ENCODE results near the gene GRWD1. TPM values are rescaled to one million over a fixed set of nuclear protein-coding genes. Genes with fewer than 3 reads are reported as not detected.

The GRWD1 gene
- total and polyA plus RNA-seq, 2 donors (not counting 1 experiment from before 2014, with no cell fraction given), result 10.6 to 40.7 TPM

GRCh38 chr19:48478339-48479256, 32.8 kb downstream of the GRWD1 start:
- Mint-ChIP-seq H3K27me3 (no peaks in the 10 kb centered on the region), H3K27ac (no peak overlapping the region), H3K4me1 (peaks cover 16% of the 10 kb centered on the region), H3K9me3 (ENCODE audit: insufficient read depth) (no peaks in the 10 kb centered on the region), H3K4me3 (no peak overlapping the region)
- Histone ChIP-seq H4K20me1 (ENCODE audit: control insufficient read depth, insufficient read depth, low read length, poor library complexity, severe bottlenecking) (no peaks in the 10 kb centered on the region), H3K9ac (ENCODE audit: low read length) (no peak overlapping the region), H3K9me3 (ENCODE audit: control extremely low read depth in 1 of 3, control insufficient read depth in 2 of 3, insufficient read depth in 1 of 3, low read length in 2 of 3) (peaks cover 0 to 4% (median 0%) of the 10 kb centered on the region in 3 donors), H3K4me3 (ENCODE audit: control extremely low read depth in 1 of 5, extremely low read depth in 1 of 5, insufficient read depth in 1 of 5, low read depth in 2 of 5, low read length in 4 of 5) (no peak overlapping the region), H2AFZ (ENCODE audit: insufficient read depth, low read depth, low read length, poor library complexity, severe bottlenecking) (no peak overlapping the region), H3K27ac (ENCODE audit: low read length in 2 of 2) (no peak overlapping the region), H3K4me1 (ENCODE audit: control insufficient read depth in 2 of 2, insufficient read depth in 2 of 2, low read length in 2 of 2) (peaks cover 4 to 13% of the 10 kb centered on the region in 2 donors), H3K36me3 (replicated peaks in 1 of 2; ENCODE audit: control extremely low read depth in 1 of 2, control insufficient read depth in 1 of 2, extremely low read depth in 1 of 2, insufficient read depth in 2 of 2, low read length in 1 of 2) (peaks cover 0 to 20% of the 10 kb centered on the region in 2 experiments), H3K79me2 (ENCODE audit: control insufficient read depth, insufficient read depth, low read length) (no peaks in the 10 kb centered on the region), H3K27me3 (replicated peaks in 1 of 4; ENCODE audit: control extremely low read depth in 1 of 4, control insufficient read depth in 3 of 4, insufficient read depth in 4 of 4, low read length in 3 of 4) (no peaks in the 10 kb centered on the region), H3K4me2 (replicated peaks; ENCODE audit: low read depth, low read length, poor library complexity, severe bottlenecking) (no peak overlapping the region)
- DNase-seq, result no peak
- no peak for ATAC-seq (ENCODE audit: low read depth)
- intact Hi-C loops (cut with micrococcal nuclease), result no loop called here
- POLR2A ChIA-PET, result interaction anchor here (0.6 to 0.8 kb wide), 2 partner anchors 24 to 349 kb away, joined by 3 to 6 read pairs; no protein-coding TSS in a partner anchor
- TF ChIP-seq CTCF (IDR thresholded peaks at IDR 0.05), result no peak
- TF ChIP-seq EZH2 (IDR thresholded peaks at IDR 0.05; ENCODE audit: borderline replicate concordance, insufficient read depth, low read depth, low read length, poor library complexity, severe bottlenecking), result no peak
- CTCF ChIA-PET, result interaction anchor here (3.3 kb wide), 1 partner anchor 11 kb away, joined by 23 read pairs; no protein-coding TSS in a partner anchor
- WGBS (ENCODE audit: insufficient coverage), result 91% methylated on average over 17 of the region's 29 CpGs

GRCh38 chr19:48479686-48480085, 33.9 kb downstream of the GRWD1 start:
- H4K20me1 ChIP-seq (ENCODE audit: control insufficient read depth, insufficient read depth, low read length, poor library complexity, severe bottlenecking), result no peaks in the 10 kb centered on the region
- ChIA-PET POLR2A (no interaction called here), CTCF (interaction anchor here (3.3 kb wide), 1 partner anchor 10 kb away, joined by 23 read pairs; no protein-coding TSS in a partner anchor)
- H3K9me3 Mint-ChIP-seq (ENCODE audit: insufficient read depth), result no peaks in the 10 kb centered on the region
- ATAC-seq (ENCODE audit: low read depth) (no peak), DNase-seq (no peak)
- no peaks in the 10 kb centered on the region for H3K79me2 ChIP-seq (ENCODE audit: control insufficient read depth, insufficient read depth, low read length)
- 91% methylated on average over 7 of the region's 7 CpGs for WGBS (ENCODE audit: insufficient coverage)
- H3K27me3 ChIP-seq (replicated peaks in 1 of 4; ENCODE audit: control extremely low read depth in 1 of 4, control insufficient read depth in 3 of 4, insufficient read depth in 4 of 4, low read length in 3 of 4), result no peaks in the 10 kb centered on the region
- H2AFZ ChIP-seq (ENCODE audit: insufficient read depth, low read depth, low read length, poor library complexity, severe bottlenecking), result no peak overlapping the region
- no peak overlapping the region for H3K9ac ChIP-seq (ENCODE audit: low read length)
- no peak overlapping the region for H3K4me3 ChIP-seq (ENCODE audit: control extremely low read depth in 1 of 5, extremely low read depth in 1 of 5, insufficient read depth in 1 of 5, low read depth in 2 of 5, low read length in 4 of 5)
- H3K4me2 ChIP-seq (replicated peaks; ENCODE audit: low read depth, low read length, poor library complexity, severe bottlenecking), result no peak overlapping the region
- H3K36me3 ChIP-seq (replicated peaks in 1 of 2; ENCODE audit: control extremely low read depth in 1 of 2, control insufficient read depth in 1 of 2, extremely low read depth in 1 of 2, insufficient read depth in 2 of 2, low read length in 1 of 2), result peaks cover 0 to 13% of the 10 kb centered on the region in 2 experiments
- TF ChIP-seq CTCF (IDR thresholded peaks at IDR 0.05), result no peak
- TF ChIP-seq EZH2 (IDR thresholded peaks at IDR 0.05; ENCODE audit: borderline replicate concordance, insufficient read depth, low read depth, low read length, poor library complexity, severe bottlenecking), result no peak
- peak overlapping the region; percentile 62 for H3K27ac Mint-ChIP-seq
- intact Hi-C loops (cut with micrococcal nuclease), result no loop called here
- no peak overlapping the region for H3K27ac ChIP-seq (ENCODE audit: low read length in 2 of 2)
- H3K4me1 Mint-ChIP-seq, result peaks cover 16% of the 10 kb centered on the region
- peaks cover 0 to 4% (median 0%) of the 10 kb centered on the region in 3 donors for H3K9me3 ChIP-seq (ENCODE audit: control extremely low read depth in 1 of 3, control insufficient read depth in 2 of 3, insufficient read depth in 1 of 3, low read length in 2 of 3)
- no peaks in the 10 kb centered on the region for H3K27me3 Mint-ChIP-seq
- H3K4me3 Mint-ChIP-seq, result peak overlapping the region; percentile 84
- H3K4me1 ChIP-seq (ENCODE audit: control insufficient read depth in 2 of 2, insufficient read depth in 2 of 2, low read length in 2 of 2), result peaks cover 4 to 13% of the 10 kb centered on the region in 2 donors

Data from B cell (primary cell).